ENCODE measurements around the gene IRGM. TPM values are rescaled to one million over a fixed set of nuclear protein-coding genes. Genes with fewer than 3 reads are reported as not detected.

Gene IRGM
- total RNA-seq, 1 experiment from 2014 or later, result 0.51 TPM

GRCh38 chr5:150895431-150896428, 49.4 kb downstream of the IRGM start:
- no peak for DNase-seq (ENCODE audit: low read depth)

Other genes with a start within 250 kb of the IRGM start
- 4.5 and 5.4 TPM in 2 replicates for gene SYNPO, start 205.9 kb upstream of the IRGM start, total RNA-seq (2014; rRNA removed; shearing (Covaris generic))
- 0.09 TPM in 1 of 2 replicates, not detected in the other for gene MYOZ3, start 185.3 kb upstream of the IRGM start, total RNA-seq (2014; rRNA removed; shearing (Covaris generic))
- 51.4 and 51.9 TPM in 2 replicates for gene RBM22, start 145.5 kb upstream of the IRGM start, total RNA-seq (2014; rRNA removed; shearing (Covaris generic))
- 43.2 and 49.3 TPM in 2 replicates for gene DCTN4, start 87.5 kb upstream of the IRGM start, total RNA-seq (2014; rRNA removed; shearing (Covaris generic))
- 41.9 and 47.1 TPM in 2 replicates for gene SMIM3, start 67.8 kb upstream of the IRGM start, total RNA-seq (2014; rRNA removed; shearing (Covaris generic))
- gene ZNF300, start 58.5 kb downstream of the IRGM start, total RNA-seq (2014; rRNA removed; shearing (Covaris generic)), result 8.7 and 9.4 TPM in 2 replicates
- 11.5 and 13.1 TPM in 2 replicates for gene GPX3, start 174.1 kb downstream of the IRGM start, total RNA-seq (2014; rRNA removed; shearing (Covaris generic))
- gene TNIP1, start 234.5 kb downstream of the IRGM start, total RNA-seq (2014; rRNA removed; shearing (Covaris generic)), result 239 TPM in 2 replicates